ENCODE measurements around the gene URB1.
"Not testable (repeated sequence)": the region's sequence is repeated elsewhere in the genome, so short reads cannot be mapped to it uniquely, and the experiment has no call there.

Gene URB1

GRCh38 chr21:32392880-32393676 lies at the start of gene URB1:
Gene URB1, minus strand, starts transcription at chr21:32393012. Its CDS starts 102 bp downstream, at chr21:32392910.
- Histone ChIP-seq H3K27me3 (ENCODE audit: insufficient read depth, low read length) (no peaks in the 10 kb centered on the region), H3K4me1 (ENCODE audit: insufficient read depth, low read length) (peaks cover 8% of the 10 kb centered on the region), H2AFZ (ENCODE audit: low read depth, low read length) (peak within 1 kb of the TSS; percentile 77), H3K9me3 (ENCODE audit: low read length) (peaks cover 9% of the 10 kb centered on the region), H3K4me3 (ENCODE audit: low read length) (peak within 1 kb of the TSS; percentile 56), H3K36me3 (ENCODE audit: insufficient read depth, low read length) (peaks cover 7% of the 10 kb centered on the region)

GRCh38 chr21:32437729-32438128 lies 44.9 kb upstream of the URB1 start:
- Histone ChIP-seq H3K36me3 (ENCODE audit: insufficient read depth, low read length) (no peaks in the 10 kb centered on the region), H3K27me3 (ENCODE audit: insufficient read depth, low read length) (peaks cover 3% of the 10 kb centered on the region), H3K9me3 (ENCODE audit: low read length) (no peaks in the 10 kb centered on the region), H3K4me1 (ENCODE audit: insufficient read depth, low read length) (no peaks in the 10 kb centered on the region), H3K4me3 (ENCODE audit: low read length) (no peak overlapping the region), H2AFZ (ENCODE audit: low read depth, low read length) (no peak overlapping the region)

GRCh38 chr21:32432982-32433660 lies 40.3 kb upstream of the URB1 start:
- H2AFZ ChIP-seq (ENCODE audit: low read depth, low read length); H3K4me3 ChIP-seq (ENCODE audit: low read length); H3K36me3 ChIP-seq (ENCODE audit: insufficient read depth, low read length); H3K4me1 ChIP-seq (ENCODE audit: insufficient read depth, low read length); H3K9me3 ChIP-seq (ENCODE audit: low read length); H3K27me3 ChIP-seq (ENCODE audit: insufficient read depth, low read length): not testable (repeated sequence)

GRCh38 chr21:32427958-32428623 lies 35.3 kb upstream of the URB1 start:
- Histone ChIP-seq H2AFZ (ENCODE audit: low read depth, low read length) (no peak overlapping the region), H3K36me3 (ENCODE audit: insufficient read depth, low read length) (no peaks in the 10 kb centered on the region), H3K9me3 (ENCODE audit: low read length) (no peaks in the 10 kb centered on the region), H3K4me1 (ENCODE audit: insufficient read depth, low read length) (no peaks in the 10 kb centered on the region), H3K4me3 (ENCODE audit: low read length) (no peak overlapping the region), H3K27me3 (ENCODE audit: insufficient read depth, low read length) (peaks cover 10% of the 10 kb centered on the region)

GRCh38 chr21:32426592-32427051 lies 33.8 kb upstream of the URB1 start:
- Histone ChIP-seq H3K9me3 (ENCODE audit: low read length) (peaks cover 2% of the 10 kb centered on the region), H3K4me1 (ENCODE audit: insufficient read depth, low read length) (no peaks in the 10 kb centered on the region), H2AFZ (ENCODE audit: low read depth, low read length) (no peak overlapping the region), H3K4me3 (ENCODE audit: low read length) (no peak overlapping the region), H3K27me3 (ENCODE audit: insufficient read depth, low read length) (peaks cover 10% of the 10 kb centered on the region), H3K36me3 (ENCODE audit: insufficient read depth, low read length) (no peaks in the 10 kb centered on the region)

- Histone ChIP-seq H2AFZ (ENCODE audit: low read depth, low read length) (no peak overlapping the region), H3K4me1 (ENCODE audit: insufficient read depth, low read length) (no peaks in the 10 kb centered on the region), H3K9me3 (ENCODE audit: low read length) (peaks cover 2% of the 10 kb centered on the region), H3K4me3 (ENCODE audit: low read length) (no peak overlapping the region), H3K36me3 (ENCODE audit: insufficient read depth, low read length) (no peaks in the 10 kb centered on the region), H3K27me3 (ENCODE audit: insufficient read depth, low read length) (peaks cover 10% of the 10 kb centered on the region)
Observed at GRCh38 chr21:32426066-32426465, 33.3 kb upstream of the URB1 start.

GRCh38 chr21:32425628-32426027 lies 32.8 kb upstream of the URB1 start:
- H3K4me1 ChIP-seq (ENCODE audit: insufficient read depth, low read length): no peaks in the 10 kb centered on the region
- peaks cover 2% of the 10 kb centered on the region for H3K9me3 ChIP-seq (ENCODE audit: low read length)
- H3K27me3 ChIP-seq (ENCODE audit: insufficient read depth, low read length): peaks cover 10% of the 10 kb centered on the region
- no peak overlapping the region for H3K4me3 ChIP-seq (ENCODE audit: low read length)
- H3K36me3 ChIP-seq (ENCODE audit: insufficient read depth, low read length): no peaks in the 10 kb centered on the region
- no peak overlapping the region for H2AFZ ChIP-seq (ENCODE audit: low read depth, low read length)

- H3K4me3 ChIP-seq (ENCODE audit: low read length): no peak overlapping the region
- peaks cover 10% of the 10 kb centered on the region for H3K27me3 ChIP-seq (ENCODE audit: insufficient read depth, low read length)
- H3K4me1 ChIP-seq (ENCODE audit: insufficient read depth, low read length): no peaks in the 10 kb centered on the region
- no peak overlapping the region for H2AFZ ChIP-seq (ENCODE audit: low read depth, low read length)
- H3K36me3 ChIP-seq (ENCODE audit: insufficient read depth, low read length): no peaks in the 10 kb centered on the region
- peaks cover 2% of the 10 kb centered on the region for H3K9me3 ChIP-seq (ENCODE audit: low read length)
Observed at GRCh38 chr21:32424674-32425073, 31.9 kb upstream of the URB1 start.

- Histone ChIP-seq H3K4me1 (ENCODE audit: insufficient read depth, low read length) (no peaks in the 10 kb centered on the region), H3K9me3 (ENCODE audit: low read length) (peaks cover 2% of the 10 kb centered on the region), H3K36me3 (ENCODE audit: insufficient read depth, low read length) (no peaks in the 10 kb centered on the region), H2AFZ (ENCODE audit: low read depth, low read length) (no peak overlapping the region), H3K27me3 (ENCODE audit: insufficient read depth, low read length) (peaks cover 10% of the 10 kb centered on the region), H3K4me3 (ENCODE audit: low read length) (no peak overlapping the region)
Observed at GRCh38 chr21:32424191-32424535, 31.4 kb upstream of the URB1 start.

GRCh38 chr21:32423320-32424190 lies 30.7 kb upstream of the URB1 start:
- peaks cover 2% of the 10 kb centered on the region for H3K9me3 ChIP-seq (ENCODE audit: low read length)
- H3K4me1 ChIP-seq (ENCODE audit: insufficient read depth, low read length): no peaks in the 10 kb centered on the region
- H3K36me3 ChIP-seq (ENCODE audit: insufficient read depth, low read length): no peaks in the 10 kb centered on the region
- no peak overlapping the region for H3K4me3 ChIP-seq (ENCODE audit: low read length)
- peaks cover 10% of the 10 kb centered on the region for H3K27me3 ChIP-seq (ENCODE audit: insufficient read depth, low read length)
- H2AFZ ChIP-seq (ENCODE audit: low read depth, low read length): no peak overlapping the region

GRCh38 chr21:32422064-32422463 lies 29.3 kb upstream of the URB1 start:
- no peak overlapping the region for H2AFZ ChIP-seq (ENCODE audit: low read depth, low read length)
- H3K4me3 ChIP-seq (ENCODE audit: low read length): no peak overlapping the region
- H3K27me3 ChIP-seq (ENCODE audit: insufficient read depth, low read length): peaks cover 13% of the 10 kb centered on the region
- H3K4me1 ChIP-seq (ENCODE audit: insufficient read depth, low read length): no peaks in the 10 kb centered on the region
- no peaks in the 10 kb centered on the region for H3K36me3 ChIP-seq (ENCODE audit: insufficient read depth, low read length)
- H3K9me3 ChIP-seq (ENCODE audit: low read length): peaks cover 2% of the 10 kb centered on the region

GRCh38 chr21:32418146-32418545 lies 25.3 kb upstream of the URB1 start:
- peaks cover 32% of the 10 kb centered on the region for H3K27me3 ChIP-seq (ENCODE audit: insufficient read depth, low read length)
- no peak overlapping the region for H3K4me3 ChIP-seq (ENCODE audit: low read length)
- H3K9me3 ChIP-seq (ENCODE audit: low read length): peaks cover 2% of the 10 kb centered on the region
- no peaks in the 10 kb centered on the region for H3K36me3 ChIP-seq (ENCODE audit: insufficient read depth, low read length)
- peaks cover 12% of the 10 kb centered on the region for H3K4me1 ChIP-seq (ENCODE audit: insufficient read depth, low read length)
- H2AFZ ChIP-seq (ENCODE audit: low read depth, low read length): no peak overlapping the region
